Measurements from ENCODE around the gene OR51B4. TPM values are rescaled to one million over a fixed set of nuclear protein-coding genes. Genes with fewer than 3 reads are reported as not detected.

Gene OR51B4
- total RNA-seq, 1 experiment from 2014 or later, result not detected

DNA sequence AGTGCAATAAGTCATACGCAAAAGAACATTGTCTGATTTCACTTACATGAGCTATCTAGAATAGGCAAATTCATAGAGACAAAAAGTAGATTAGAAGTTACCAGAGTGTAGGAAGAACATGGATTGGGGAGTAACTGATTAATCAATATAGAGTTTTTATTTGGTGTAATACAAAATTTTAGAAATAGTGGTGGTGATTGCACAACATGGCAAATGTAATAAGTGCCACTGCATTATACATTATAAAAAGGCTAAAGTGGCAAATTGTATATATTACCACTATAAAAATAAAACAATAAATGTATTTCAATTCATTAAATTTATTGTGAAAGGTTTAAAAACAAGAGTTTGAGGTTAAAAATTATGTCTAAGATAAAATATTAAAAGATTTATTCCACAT, 8.7 kb upstream of the OR51B4 start:
- Mint-ChIP-seq H3K27ac (ENCODE audit: low read depth, unreplicated experiment) (no peak overlapping the region), H3K4me3 (ENCODE audit: unreplicated experiment) (no peak overlapping the region), H3K27me3 (ENCODE audit: insufficient read depth, unreplicated experiment) (peaks cover 38% of the 10 kb centered on the region), H3K4me1 (ENCODE audit: insufficient read depth, unreplicated experiment) (no peaks in the 10 kb centered on the region), H3K9me3 (ENCODE audit: unreplicated experiment) (no peaks in the 10 kb centered on the region), H3K36me3 (ENCODE audit: insufficient read depth, unreplicated experiment) (no peaks in the 10 kb centered on the region)
- TF ChIP-seq CTCF (IDR thresholded peaks at IDR 0.05; ENCODE audit: unreplicated experiment), result no peak
- ChIA-PET POLR2A (no interaction called here), CTCF (no interaction called here)
- no TSS peak for BruUV-seq (replicated peaks)
- DNase-seq (ENCODE audit: unreplicated experiment), result no peak
- intact Hi-C loops (cut with micrococcal nuclease), result no loop called here

- Mint-ChIP-seq H3K36me3 (ENCODE audit: insufficient read depth, unreplicated experiment) (no peaks in the 10 kb centered on the region), H3K4me1 (ENCODE audit: insufficient read depth, unreplicated experiment) (no peaks in the 10 kb centered on the region), H3K27me3 (ENCODE audit: insufficient read depth, unreplicated experiment) (peaks cover 39% of the 10 kb centered on the region), H3K4me3 (ENCODE audit: unreplicated experiment) (no peak overlapping the region), H3K27ac (ENCODE audit: low read depth, unreplicated experiment) (no peak overlapping the region), H3K9me3 (ENCODE audit: unreplicated experiment) (no peaks in the 10 kb centered on the region)
- no peak for DNase-seq (ENCODE audit: unreplicated experiment)
- TF ChIP-seq CTCF (IDR thresholded peaks at IDR 0.05; ENCODE audit: unreplicated experiment), result no peak
- POLR2A ChIA-PET, result no interaction called here
- CTCF ChIA-PET, result interaction anchor here (0.6 to 1.3 kb wide), 3 partner anchors 16 to 73 kb away, joined by 3 to 5 read pairs (median 3); no protein-coding TSS in a partner anchor
- intact Hi-C loops (cut with micrococcal nuclease), result no loop called here
- BruUV-seq (replicated peaks), result no TSS peak
Observed at GRCh38 chr11:5307256-5308019, 5.7 kb upstream of the OR51B4 start.

DNA sequence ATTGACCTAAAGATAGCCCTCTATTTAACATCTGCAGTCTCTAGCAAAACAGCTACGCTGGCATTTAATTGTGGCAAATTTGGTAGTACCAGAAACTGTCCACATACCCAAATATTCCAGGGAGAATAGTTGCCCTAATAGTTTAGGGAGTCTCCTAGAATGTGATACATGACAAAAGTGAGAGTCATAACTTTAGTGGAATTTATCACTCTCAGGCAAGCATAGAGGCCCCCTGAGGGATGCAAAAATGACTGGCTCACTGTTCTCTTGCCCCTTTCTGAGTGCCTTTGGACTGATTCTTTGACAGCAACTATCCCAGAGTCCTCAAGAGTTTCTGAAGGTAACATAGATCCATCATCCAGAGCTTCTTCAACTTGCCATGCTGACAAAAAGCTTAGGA, 2.3 kb upstream of the OR51B4 start:
- POLR2A ChIA-PET, result no interaction called here
- no peaks in the 10 kb centered on the region for H3K9me3 Mint-ChIP-seq (ENCODE audit: unreplicated experiment)
- H3K4me3 Mint-ChIP-seq (ENCODE audit: unreplicated experiment), result no peak overlapping the region
- H3K36me3 Mint-ChIP-seq (ENCODE audit: insufficient read depth, unreplicated experiment), result no peaks in the 10 kb centered on the region
- no peaks in the 10 kb centered on the region for H3K4me1 Mint-ChIP-seq (ENCODE audit: insufficient read depth, unreplicated experiment)
- intact Hi-C loops (cut with micrococcal nuclease), result no loop called here
- H3K27ac Mint-ChIP-seq (ENCODE audit: low read depth, unreplicated experiment), result no peak overlapping the region
- H3K27me3 Mint-ChIP-seq (ENCODE audit: insufficient read depth, unreplicated experiment), result peaks cover 62% of the 10 kb centered on the region
- DNase-seq (ENCODE audit: unreplicated experiment), result no peak
- CTCF ChIA-PET, result interaction anchor here (1.9 kb wide), 1 partner anchor 101 kb away, joined by 4 read pairs; no protein-coding TSS in a partner anchor
- BruUV-seq (replicated peaks), result no TSS peak
- no peak for TF ChIP-seq CTCF (IDR thresholded peaks at IDR 0.05; ENCODE audit: unreplicated experiment)

DNA sequence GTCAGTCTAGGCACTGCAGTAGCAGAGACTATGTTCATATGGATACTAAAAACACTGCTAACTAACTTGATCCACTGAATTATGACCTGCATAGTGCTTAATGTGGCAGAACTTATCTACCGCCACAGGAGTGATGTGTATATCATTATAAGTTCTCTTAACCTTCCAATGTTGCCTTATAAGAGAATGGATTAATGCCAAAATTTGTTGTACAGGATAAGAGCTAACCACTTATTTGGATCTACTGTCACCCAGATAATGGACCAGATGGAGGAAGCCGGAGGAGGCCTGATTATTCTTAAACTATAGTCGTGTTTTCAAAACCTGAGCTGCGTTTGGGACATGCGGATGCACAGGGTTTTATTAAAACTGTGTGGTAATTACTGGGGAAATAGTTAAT, 1.9 kb upstream of the OR51B4 start:
- TF ChIP-seq CTCF (IDR thresholded peaks at IDR 0.05; ENCODE audit: unreplicated experiment), result no peak
- peaks cover 66% of the 10 kb centered on the region for H3K27me3 Mint-ChIP-seq (ENCODE audit: insufficient read depth, unreplicated experiment)
- intact Hi-C loops (cut with micrococcal nuclease), result no loop called here
- no peaks in the 10 kb centered on the region for H3K4me1 Mint-ChIP-seq (ENCODE audit: insufficient read depth, unreplicated experiment)
- no peaks in the 10 kb centered on the region for H3K9me3 Mint-ChIP-seq (ENCODE audit: unreplicated experiment)
- no peak overlapping the region for H3K27ac Mint-ChIP-seq (ENCODE audit: low read depth, unreplicated experiment)
- ChIA-PET POLR2A (no interaction called here), CTCF (interaction anchor here (1.9 kb wide), 1 partner anchor 100 kb away, joined by 4 read pairs; no protein-coding TSS in a partner anchor)
- no peaks in the 10 kb centered on the region for H3K36me3 Mint-ChIP-seq (ENCODE audit: insufficient read depth, unreplicated experiment)
- no peak overlapping the region for H3K4me3 Mint-ChIP-seq (ENCODE audit: unreplicated experiment)
- no peak for DNase-seq (ENCODE audit: unreplicated experiment)
- BruUV-seq (replicated peaks), result no TSS peak
